GM23248 (cell line): ENCODE measurements around the gene SND1.

Source experiments
- EZH2 ChIP-seq: fragments of 200-600 bp; sonication (generic); IDR thresholded peaks from 2 replicates; pipeline ENCODE4 v1.6.1; 2018; ENCODE audit warnings: antibody characterized with exemption, mild to moderate bottlenecking; ENCODE audit not compliant: insufficient read depth, poor library complexity, severe bottlenecking
- EZH2phosphoT487 ChIP-seq: fragments of 200-600 bp; sonication (generic); IDR thresholded peaks from 2 replicates; pipeline ENCODE4 v1.6.1; 2018; ENCODE audit warnings: antibody characterized with exemption, moderate library complexity, mild to moderate bottlenecking, low read depth; ENCODE audit not compliant: insufficient read depth

GRCh38 chr7:127751062-127751461 lies 99.1 kb downstream of the SND1 start:
- TF ChIP-seq EZH2: no peak
- no peak for TF ChIP-seq EZH2phosphoT487
